ENCODE results near the gene RPL39L.

RPL39L gene

GRCh38 chr3:187112934-187113793 lies 26.1 kb downstream of the RPL39L start:
- Histone ChIP-seq H4K20me1 (ENCODE audit: insufficient read depth, low read length) (no peaks in the 10 kb centered on the region), H3K4me1 (ENCODE audit: low read length) (peaks cover 29% of the 10 kb centered on the region), H3K27ac (ENCODE audit: low read length) (no peak overlapping the region), H3K9ac (ENCODE audit: low read length) (no peak overlapping the region), H3K9me3 (replicated peaks; ENCODE audit: insufficient read depth, low read length) (no peaks in the 10 kb centered on the region), H3K4me2 (ENCODE audit: low read depth, low read length) (no peak overlapping the region), H2AFZ (ENCODE audit: low read length) (peak overlapping the region; percentile 12; the same call in 1 of the 2 replicates), H3K4me3 (ENCODE audit: low read length) (no peak overlapping the region), H3K36me3 (replicated peaks; ENCODE audit: insufficient read depth, low read length) (no peaks in the 10 kb centered on the region), H3K27me3 (replicated peaks; ENCODE audit: insufficient read depth, low read length) (no peaks in the 10 kb centered on the region), H3F3A (ENCODE audit: insufficient read depth, low read length) (peaks cover 10% of the 10 kb centered on the region), H3K79me2 (ENCODE audit: low read length) (no peaks in the 10 kb centered on the region), H3K9me2 (replicated peaks; ENCODE audit: insufficient read depth, low read length) (no peaks in the 10 kb centered on the region)
- TF ChIP-seq, protein P1, sequence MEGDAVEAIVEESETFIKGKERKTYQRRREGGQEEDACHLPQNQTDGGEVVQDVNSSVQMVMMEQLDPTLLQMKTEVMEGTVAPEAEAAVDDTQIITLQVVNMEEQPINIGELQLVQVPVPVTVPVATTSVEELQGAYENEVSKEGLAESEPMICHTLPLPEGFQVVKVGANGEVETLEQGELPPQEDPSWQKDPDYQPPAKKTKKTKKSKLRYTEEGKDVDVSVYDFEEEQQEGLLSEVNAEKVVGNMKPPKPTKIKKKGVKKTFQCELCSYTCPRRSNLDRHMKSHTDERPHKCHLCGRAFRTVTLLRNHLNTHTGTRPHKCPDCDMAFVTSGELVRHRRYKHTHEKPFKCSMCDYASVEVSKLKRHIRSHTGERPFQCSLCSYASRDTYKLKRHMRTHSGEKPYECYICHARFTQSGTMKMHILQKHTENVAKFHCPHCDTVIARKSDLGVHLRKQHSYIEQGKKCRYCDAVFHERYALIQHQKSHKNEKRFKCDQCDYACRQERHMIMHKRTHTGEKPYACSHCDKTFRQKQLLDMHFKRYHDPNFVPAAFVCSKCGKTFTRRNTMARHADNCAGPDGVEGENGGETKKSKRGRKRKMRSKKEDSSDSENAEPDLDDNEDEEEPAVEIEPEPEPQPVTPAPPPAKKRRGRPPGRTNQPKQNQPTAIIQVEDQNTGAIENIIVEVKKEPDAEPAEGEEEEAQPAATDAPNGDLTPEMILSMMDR (IDR thresholded peaks at IDR 0.05; ENCODE audit: low read length), result peak; percentile 91
- TF ChIP-seq EZH2 (optimal IDR thresholded peaks at IDR 0.05; ENCODE audit: low read depth, low read length), result no peak
- TF ChIP-seq EZH2phosphoT487 (IDR thresholded peaks at IDR 0.05; ENCODE audit: low read length), result no peak
- DNase-seq, result peak; percentile 54

- Histone ChIP-seq H3K9ac (ENCODE audit: low read length) (no peak overlapping the region), H3K27me3 (replicated peaks; ENCODE audit: insufficient read depth, low read length) (no peaks in the 10 kb centered on the region), H3F3A (ENCODE audit: insufficient read depth, low read length) (peaks cover 10% of the 10 kb centered on the region), H3K4me1 (ENCODE audit: low read length) (peaks cover 32% of the 10 kb centered on the region), H3K9me2 (replicated peaks; ENCODE audit: insufficient read depth, low read length) (no peaks in the 10 kb centered on the region), H3K9me3 (replicated peaks; ENCODE audit: insufficient read depth, low read length) (no peaks in the 10 kb centered on the region), H3K36me3 (replicated peaks; ENCODE audit: insufficient read depth, low read length) (no peaks in the 10 kb centered on the region), H3K79me2 (ENCODE audit: low read length) (no peaks in the 10 kb centered on the region), H3K27ac (ENCODE audit: low read length) (peak overlapping the region; percentile 7; the same call in 1 of the 2 replicates), H3K4me3 (ENCODE audit: low read length) (no peak overlapping the region), H2AFZ (ENCODE audit: low read length) (no peak overlapping the region), H3K4me2 (ENCODE audit: low read depth, low read length) (peak overlapping the region; percentile 22; the same call in 1 of the 2 replicates), H4K20me1 (ENCODE audit: insufficient read depth, low read length) (no peaks in the 10 kb centered on the region)
- no peak for TF ChIP-seq EZH2phosphoT487 (IDR thresholded peaks at IDR 0.05; ENCODE audit: low read length)
- TF ChIP-seq, protein P1 (IDR thresholded peaks at IDR 0.05; ENCODE audit: low read length), result no peak
- TF ChIP-seq EZH2 (optimal IDR thresholded peaks at IDR 0.05; ENCODE audit: low read depth, low read length), result no peak
- DNase-seq, result no peak
These were observed 29.1 kb downstream of the RPL39L start for GRCh38 chr3:187110156-187110555.

GRCh38 chr3:187107989-187108388 lies 31.3 kb downstream of the RPL39L start:
- no peaks in the 10 kb centered on the region for H3K9me3 ChIP-seq (replicated peaks; ENCODE audit: insufficient read depth, low read length)
- no peak overlapping the region for H3K4me2 ChIP-seq (ENCODE audit: low read depth, low read length)
- TF ChIP-seq EZH2phosphoT487 (IDR thresholded peaks at IDR 0.05; ENCODE audit: low read length) (no peak), EZH2 (optimal IDR thresholded peaks at IDR 0.05; ENCODE audit: low read depth, low read length) (no peak)
- TF ChIP-seq, protein P1 (IDR thresholded peaks at IDR 0.05; ENCODE audit: low read length), result no peak
- H3F3A ChIP-seq (ENCODE audit: insufficient read depth, low read length), result peaks cover 10% of the 10 kb centered on the region
- no peaks in the 10 kb centered on the region for H3K79me2 ChIP-seq (ENCODE audit: low read length)
- no peaks in the 10 kb centered on the region for H3K36me3 ChIP-seq (replicated peaks; ENCODE audit: insufficient read depth, low read length)
- H3K9me2 ChIP-seq (replicated peaks; ENCODE audit: insufficient read depth, low read length), result no peaks in the 10 kb centered on the region
- no peak overlapping the region for H3K4me3 ChIP-seq (ENCODE audit: low read length)
- H3K27me3 ChIP-seq (replicated peaks; ENCODE audit: insufficient read depth, low read length), result no peaks in the 10 kb centered on the region
- H4K20me1 ChIP-seq (ENCODE audit: insufficient read depth, low read length), result no peaks in the 10 kb centered on the region
- no peak overlapping the region for H2AFZ ChIP-seq (ENCODE audit: low read length)
- DNase-seq, result no peak
- peaks cover 32% of the 10 kb centered on the region for H3K4me1 ChIP-seq (ENCODE audit: low read length)
- H3K9ac ChIP-seq (ENCODE audit: low read length), result no peak overlapping the region
- no peak overlapping the region for H3K27ac ChIP-seq (ENCODE audit: low read length)

Measured in MM.1S (cell line).